SK-N-SH (cell line): Measurements from ENCODE around the gene KCNAB1. TPM values are rescaled to one million over a fixed set of nuclear protein-coding genes. Genes with fewer than 3 reads are reported as not detected.

Source experiments
- CTCF ChIA-PET: fragments of 300-600, 350-600 bp; formaldehyde crosslinking; extraction: SDS; loops from one replicate; lab custom pipeline; 2021; lab: Yijun Ruan, JAX
- POLR2A ChIA-PET: fragments of 350-600 bp; sonication (Branson Sonifier 250); formaldehyde crosslinking; extraction: SDS; loops from one replicate; lab custom pipeline; 2020; ENCODE audit warnings: antibody characterized with exemption, inconsistent platforms; lab: Yijun Ruan, JAX
- DNase-seq: peaks from one replicate; pipeline ENCODE4 v3.0.0; 2012
- H2AFZ ChIP-seq: fragments of 200-600 bp; sonication (generic); 2 replicates; pipeline ENCODE4 v1.8.1; 2016; ENCODE audit warnings: antibody characterized with exemption, mild to moderate bottlenecking, low read depth
- H3F3A ChIP-seq: fragments of 200-600 bp; sonication (generic); replicated peaks from 2 replicates; pipeline ENCODE3; 2016; ENCODE audit warnings: antibody characterized with exemption, mild to moderate bottlenecking; ENCODE audit not compliant: insufficient read depth
- H3K27ac ChIP-seq, 2 experiments: fragments of 200-500 bp in 1 of 2; fragments of 200-600 bp in 1 of 2; sonication (Bioruptor generic) in 1 of 2; sonication (generic), shearing (Covaris generic) in 1 of 2; 2 replicates each; pipeline versions ENCODE4 v1.5.1 to v1.6.1; 2014 to 2016; ENCODE audit warnings: low read depth in 2 of 2, inconsistent platforms in 1 of 2, low read length in 1 of 2, mild to moderate bottlenecking in 1 of 2, mixed read lengths in 1 of 2
- H3K27me3 ChIP-seq: fragments of 200-600 bp; sonication (generic), shearing (Covaris generic); 2 replicates; pipeline ENCODE4 v1.6.1; 2016; ENCODE audit warnings: mixed run types; ENCODE audit not compliant: insufficient read depth
- H3K36me3 ChIP-seq, 2 experiments: fragments of 200-500 bp in 1 of 2; fragments of 200-600 bp in 1 of 2; sonication (Bioruptor generic) in 1 of 2; sonication (generic) in 1 of 2; replicated peaks in 1 of 2; 2 replicates each; pipeline versions ENCODE3 to v1.5.1; 2014 to 2016; ENCODE audit warnings: low read length in 1 of 2, mild to moderate bottlenecking in 1 of 2; ENCODE audit not compliant: insufficient read depth in 2 of 2, control insufficient read depth in 1 of 2
- H3K4me1 ChIP-seq, 2 experiments: fragments of 200-500 bp in 1 of 2; fragments of 200-600 bp in 1 of 2; sonication (Bioruptor generic) in 1 of 2; sonication (generic), shearing (Covaris generic) in 1 of 2; 2 replicates each; pipeline versions ENCODE4 v1.5.1 to v1.6.1; 2014 to 2016; ENCODE audit warnings: low read depth in 1 of 2, low read length in 1 of 2, mixed run types in 1 of 2; ENCODE audit not compliant: insufficient read depth in 2 of 2, control insufficient read depth in 1 of 2
- H3K4me2 ChIP-seq: fragments of 200-600 bp; sonication (generic), shearing (Covaris generic); 2 replicates; pipeline ENCODE4 v1.6.1; 2017; ENCODE audit warnings: mixed run types
- H3K4me3 ChIP-seq, 2 experiments: fragments of 200-500 bp in 1 of 2; fragments of 200-600 bp in 1 of 2; sonication (Bioruptor generic) in 1 of 2; sonication (generic), shearing (Covaris generic) in 1 of 2; 2 replicates each; pipeline versions ENCODE4 v1.5.1 to v1.8.1; 2014 to 2016; ENCODE audit warnings: low read depth in 2 of 2, inconsistent platforms in 1 of 2, low read length in 1 of 2, mild to moderate bottlenecking in 1 of 2, mixed read lengths in 1 of 2, moderate library complexity in 1 of 2
- H3K79me2 ChIP-seq: fragments of 200-600 bp; sonication (generic); 2 replicates; pipeline ENCODE4 v1.8.1; 2017; ENCODE audit warnings: mild to moderate bottlenecking; ENCODE audit not compliant: insufficient read depth
- H3K9ac ChIP-seq: fragments of 200-600 bp; sonication (generic); 2 replicates; pipeline ENCODE4 v1.6.1; 2017; ENCODE audit warnings: mixed run types
- H3K9me2 ChIP-seq: fragments of 200-600 bp; sonication (generic); 2 replicates; pipeline ENCODE4 v1.6.1; 2017; ENCODE audit warnings: mixed run types
- H3K9me3 ChIP-seq: fragments of 200-600 bp; sonication (generic); 2 replicates; pipeline ENCODE4 v1.6.1; 2017; ENCODE audit warnings: mixed run types, mild to moderate bottlenecking, moderate library complexity
- H4K20me1 ChIP-seq: fragments of 200-600 bp; sonication (generic); 2 replicates; pipeline ENCODE4 v1.6.1; 2017; ENCODE audit warnings: mild to moderate bottlenecking, mixed run types; ENCODE audit not compliant: insufficient read depth
- ELF1 ChIP-seq: IDR thresholded peaks from 2 replicates; pipeline ENCODE4 v1.4.0; 2012
- EP300 ChIP-seq, 2 experiments: IDR thresholded peaks; 2 replicates each; pipeline versions ENCODE4 v1.4.0 to v1.6.1; 2012; ENCODE audit warnings: borderline replicate concordance in 1 of 2, low read depth in 1 of 2, low read length in 1 of 2
- FOXM1 ChIP-seq: IDR thresholded peaks from 2 replicates; pipeline ENCODE4 v1.4.0; 2012; ENCODE audit warnings: low read depth, mild to moderate bottlenecking
- GABPA ChIP-seq: IDR thresholded peaks from 2 replicates; pipeline ENCODE4 v1.4.0; 2012; ENCODE audit warnings: low read depth, mild to moderate bottlenecking
- GATA2 ChIP-seq: sonication (generic); formaldehyde crosslinking; IDR thresholded peaks from 2 replicates; pipeline ENCODE4 v1.5.0; 2020; ENCODE audit warnings: mild to moderate bottlenecking, missing genetic modification reagents
- JUND ChIP-seq: IDR thresholded peaks from 2 replicates; pipeline ENCODE4 v1.4.0; 2012
- MXI1 ChIP-seq: IDR thresholded peaks from 2 replicates; pipeline ENCODE4 v1.6.1; 2012; ENCODE audit warnings: mild to moderate bottlenecking, low read depth, low read length, improper control_type of control experiment
- NFIC ChIP-seq: IDR thresholded peaks from 2 replicates; pipeline ENCODE4 v1.4.0; 2012; ENCODE audit warnings: borderline replicate concordance
- PBX3 ChIP-seq: IDR thresholded peaks from 2 replicates; pipeline ENCODE4; 2012
- POLR2AphosphoS5 ChIP-seq: IDR thresholded peaks from 2 replicates; pipeline ENCODE4 v1.6.1; 2012; ENCODE audit warnings: low read depth, low read length
- REST ChIP-seq: IDR thresholded peaks from 2 replicates; pipeline ENCODE4 v1.6.1; 2012; ENCODE audit warnings: mild to moderate bottlenecking, low read depth, low read length, moderate library complexity
- USF2 ChIP-seq: fragments of 150-350 bp; IDR thresholded peaks from 2 replicates; pipeline ENCODE4 v1.6.1; 2017; ENCODE audit warnings: antibody characterized with exemption, low read length, low read depth, borderline replicate concordance
- YY1 ChIP-seq: IDR thresholded peaks from 2 replicates; pipeline ENCODE4 v1.4.0; 2012; ENCODE audit warnings: low read depth, mild to moderate bottlenecking
- WGBS: methylation state at CpG from one replicate; pipeline ENCODE4 v1.1.6; 2017; ENCODE audit warnings: low lambda C conversion rate; 5-methylcytosine and 5-hydroxymethylcytosine counted together
- polyA plus RNA-seq, 3 experiments: library from polyadenylated mRNA; depleted of rRNA; stranded (reverse); fragments of >200 nt; gene quantifications; 2 replicates each; pipeline ENCODE4 v1.2.3, GENCODE V29; 2012

KCNAB1 gene
- polyA plus RNA-seq, 1 of the 3 experiments (the other 2 are of a cell fraction): 82.1 TPM

GRCh38 chr3:156359368-156359767 is 239.0 kb downstream of the KCNAB1 start:
- H3K27me3 ChIP-seq: no peaks in the 10 kb centered on the region
- no peaks in the 10 kb centered on the region for H3K9me3 ChIP-seq
- TF ChIP-seq JUND: 0 out of 2 replicates have a peak, but pooled peaks have one; percentile 10
- no peak for TF ChIP-seq GABPA
- no peak for TF ChIP-seq MXI1
- no peak for TF ChIP-seq NFIC
- TF ChIP-seq, all 33 proteins: peak for 1
- 0 out of 4 replicates have a peak overlapping the region, but pooled peaks of 1 of the 2 experiments have one; percentile 3 for H3K27ac ChIP-seq
- H3K4me3 ChIP-seq: no peak overlapping the region
- POLR2A ChIA-PET: no interaction called here
- no peak overlapping the region for H2AFZ ChIP-seq
- H3K9me2 ChIP-seq: no peaks in the 10 kb centered on the region
- CTCF ChIA-PET: interaction anchor here (1.1 to 1.4 kb wide), 3 partner anchors 55 to 91 kb away, joined by 3 read pairs; no protein-coding TSS in a partner anchor
- H3K79me2 ChIP-seq: peaks cover 84% of the 10 kb centered on the region
- peaks cover 25% of the 10 kb centered on the region for H3F3A ChIP-seq
- H3K4me1 ChIP-seq: peaks cover 2 to 14% of the 10 kb centered on the region in 2 experiments; a peak in 2 of 4 replicates
- WGBS: 43% methylated on average over 3 of the region's 3 CpGs
- no peaks in the 10 kb centered on the region for H4K20me1 ChIP-seq
- no peak overlapping the region for H3K4me2 ChIP-seq
- no peak overlapping the region for H3K9ac ChIP-seq
- no peak for DNase-seq
- H3K36me3 ChIP-seq: peaks cover 0 to 23% of the 10 kb centered on the region in 2 experiments

GRCh38 chr3:156360083-156360482 is 239.7 kb downstream of the KCNAB1 start:
- no peak for DNase-seq
- Histone ChIP-seq H2AFZ (no peak overlapping the region), H3K4me3 (no peak overlapping the region), H3K9me2 (no peaks in the 10 kb centered on the region)
- WGBS: 85% methylated on average over 4 of the region's 4 CpGs
- TF ChIP-seq POLR2AphosphoS5 (no peak), FOXM1 (no peak), EP300 (IDR thresholded peaks at IDR 0.05; ENCODE audit: borderline replicate concordance in 1 of 2, low read depth in 1 of 2, low read length in 1 of 2) (no peak), YY1 (no peak), USF2 (no peak), MXI1 (no peak), REST (no peak), GATA2 (CRISPR knock-in tag) (no peak), ELF1 (no peak), PBX3 (no peak), JUND (no peak)
- TF ChIP-seq, all 33 proteins: peak for 0
- Histone ChIP-seq H3K27me3 (no peaks in the 10 kb centered on the region), H3K9me3 (no peaks in the 10 kb centered on the region), H3K36me3 (peaks cover 0 to 20% of the 10 kb centered on the region in 2 experiments), H3F3A (peaks cover 19% of the 10 kb centered on the region), H3K27ac (no peak overlapping the region), H3K9ac (no peak overlapping the region), H3K4me2 (no peak overlapping the region), H4K20me1 (no peaks in the 10 kb centered on the region), H3K79me2 (peaks cover 84% of the 10 kb centered on the region), H3K4me1 (peaks cover 2 to 14% of the 10 kb centered on the region in 2 experiments; a peak in 2 of 4 replicates)
- POLR2A ChIA-PET: interaction anchor here (1.3 kb wide), 1 partner anchor 8 kb away, joined by 3 read pairs; no protein-coding TSS in a partner anchor
- CTCF ChIA-PET: interaction anchor here (1.1 to 1.4 kb wide), 2 partner anchors 89 to 90 kb away, joined by 3 read pairs; no protein-coding TSS in a partner anchor
